ENCODE data around the gene AOC1.

The AOC1 gene

GRCh38 chr7:150835019-150835418 is 17.3 kb upstream of the AOC1 start:
- DNase-seq: no peak

- no peak for DNase-seq
These were observed 16.5 kb upstream of the AOC1 start for GRCh38 chr7:150835702-150836280.

DNA sequence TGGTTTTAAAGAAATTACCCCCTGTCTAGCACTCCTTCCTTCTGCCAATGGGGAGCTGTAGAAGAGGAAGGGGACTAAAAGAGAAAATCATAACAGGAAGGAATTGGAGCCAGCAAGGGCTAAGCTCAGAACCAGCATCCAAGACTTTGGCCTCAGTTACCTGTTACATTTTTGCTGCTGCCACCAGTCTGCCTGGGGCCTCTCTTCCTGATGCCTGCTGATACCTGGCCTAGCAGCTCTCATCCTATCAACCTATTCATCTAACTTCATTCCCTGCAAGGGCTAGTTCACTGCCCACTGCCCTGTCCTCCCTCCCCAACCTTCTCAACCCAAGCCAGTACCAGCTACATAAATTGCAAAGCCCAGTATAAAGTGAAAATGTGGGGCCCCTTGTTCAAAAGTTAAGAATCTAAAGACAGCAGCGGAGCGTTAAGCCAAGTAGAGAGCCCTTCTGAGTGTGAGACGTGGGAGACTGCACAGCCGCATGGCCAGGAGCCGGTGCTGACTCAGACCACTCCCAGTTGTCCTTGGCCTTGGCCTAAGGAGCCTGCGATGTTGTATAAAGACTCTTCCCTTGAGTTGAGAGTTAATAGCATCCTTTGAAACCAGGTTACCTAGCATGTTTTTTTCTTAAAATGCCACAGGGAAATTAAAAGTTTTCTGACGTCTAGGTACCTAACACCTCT is 13.2 kb upstream of the AOC1 start:
- DNase-seq: peak; percentile 4

GRCh38 chr7:150842018-150842417 is 10.3 kb upstream of the AOC1 start:
- DNase-seq: peak; percentile 0

GRCh38 chr7:150842716-150843115 is 9.6 kb upstream of the AOC1 start:
- peak; percentile 5 for DNase-seq

GRCh38 chr7:150845421-150845861 is 6.9 kb upstream of the AOC1 start:
- no peak for DNase-seq

- no peak for DNase-seq
These were observed 5.8 kb upstream of the AOC1 start for GRCh38 chr7:150846291-150847115.

DNA sequence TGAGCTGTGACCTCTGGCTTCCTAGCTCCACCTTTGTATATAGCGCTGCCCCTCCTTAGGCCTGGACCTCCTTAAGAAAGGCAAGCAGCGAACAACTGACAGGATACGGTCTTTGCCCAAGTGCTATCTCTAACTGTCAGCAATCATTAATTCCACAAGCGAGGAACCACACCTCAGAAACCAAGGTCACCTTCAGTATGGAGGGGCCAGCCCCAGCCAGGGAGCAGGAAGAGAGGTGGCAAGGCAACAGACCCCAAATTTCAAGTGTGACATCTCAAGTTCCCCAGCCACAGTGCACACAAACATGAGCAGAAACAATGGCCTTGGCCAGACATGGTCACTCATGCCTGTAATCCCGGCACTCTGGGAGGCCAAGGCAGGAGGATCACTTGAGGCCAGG is 4.8 kb upstream of the AOC1 start:
- no peak for DNase-seq

- peak; percentile 7 for DNase-seq
These were observed 4.2 kb upstream of the AOC1 start for GRCh38 chr7:150848111-150848510.

- DNase-seq: peak; percentile 9
These were observed 3.7 kb upstream of the AOC1 start for GRCh38 chr7:150848561-150849115.

DNA sequence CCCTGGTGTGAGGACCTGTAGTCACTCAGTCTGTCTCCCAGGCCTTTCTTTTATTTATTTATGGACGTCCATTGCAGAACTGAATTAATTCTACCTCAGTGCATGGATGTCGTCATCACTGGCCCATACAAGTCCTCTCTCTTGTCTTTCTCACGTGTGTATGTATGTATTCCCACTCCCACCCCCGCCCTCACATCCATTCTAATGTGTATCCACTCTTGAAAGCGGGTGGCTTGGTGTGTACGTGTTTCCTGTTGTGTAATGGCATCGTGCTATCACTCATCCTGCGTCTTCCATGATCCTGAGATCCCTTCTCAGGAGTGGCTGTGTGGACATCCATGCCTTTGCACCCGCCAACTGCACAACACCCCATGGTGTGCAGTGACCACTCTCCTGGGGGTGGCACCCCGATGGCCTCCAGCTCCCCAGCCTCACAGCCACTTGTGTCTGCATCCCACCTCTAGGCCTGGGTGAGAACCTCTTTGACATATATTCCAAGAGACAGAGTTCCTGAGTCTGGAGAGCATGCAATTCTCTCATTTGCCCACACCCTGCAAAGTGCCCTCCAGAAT is 3.0 kb upstream of the AOC1 start:
- DNase-seq: peak; percentile 6

DNA sequence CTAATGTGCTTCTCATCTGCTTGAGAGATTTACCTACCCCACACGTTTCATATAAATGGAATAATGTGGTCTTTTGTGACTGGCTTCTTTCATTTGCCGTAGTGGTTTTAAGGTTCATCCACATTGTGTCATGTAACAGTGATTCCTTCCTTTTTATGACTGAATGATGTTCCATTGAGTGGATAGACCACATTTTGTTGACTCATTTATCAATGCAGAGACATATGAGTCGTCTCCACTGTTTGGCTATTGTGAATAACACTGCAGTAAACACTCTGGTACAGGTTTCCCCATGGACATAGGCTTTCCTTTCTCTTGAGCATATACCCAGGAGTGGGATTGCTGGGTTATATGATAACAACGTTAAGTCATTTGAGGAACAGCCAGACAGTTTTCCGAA is 2.0 kb upstream of the AOC1 start:
- no peak for DNase-seq

DNA sequence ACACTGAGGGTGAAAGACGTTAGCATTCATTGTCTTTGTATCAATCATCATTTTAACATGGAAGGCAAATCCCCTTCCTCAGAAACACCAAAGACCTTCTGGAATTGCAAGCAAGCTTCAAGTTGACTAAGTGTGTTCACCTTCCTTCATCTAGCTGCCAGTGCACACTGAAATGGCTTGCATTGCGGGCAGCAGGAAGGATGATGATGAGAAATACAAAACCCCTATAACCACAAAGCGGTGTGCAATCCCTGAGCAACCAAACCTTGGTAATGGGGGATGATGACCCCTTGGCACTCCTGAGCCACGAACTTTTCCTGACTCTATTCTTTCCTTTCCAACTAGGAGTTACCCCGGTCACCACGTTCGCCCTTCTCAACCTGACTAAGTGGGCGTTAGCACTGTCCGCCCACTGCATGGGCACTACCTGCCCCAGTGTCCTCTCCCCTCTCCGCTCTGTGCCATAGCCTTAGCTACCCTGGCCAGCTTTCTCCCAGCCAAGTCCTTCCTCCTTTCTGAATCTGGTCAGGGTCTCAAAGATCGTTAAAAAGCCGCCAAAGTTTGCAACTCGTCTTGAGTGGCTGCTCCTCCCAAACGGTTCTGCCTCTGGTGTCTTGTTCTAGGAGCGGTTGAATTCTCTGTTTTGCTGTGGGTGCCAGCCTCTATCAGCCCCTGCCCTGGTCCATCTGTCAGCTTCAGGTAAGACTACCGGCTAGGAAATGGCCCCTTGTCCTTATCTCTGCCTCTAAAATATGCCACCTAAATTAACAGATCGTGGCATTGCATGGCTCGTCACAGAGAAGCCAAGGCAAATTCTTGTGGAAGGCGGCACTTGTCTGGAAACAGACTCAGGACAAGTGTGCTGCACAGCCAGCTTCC is 586 bp upstream of the AOC1 start:
- peak; percentile 20 for DNase-seq

- DNase-seq: peak; percentile 14
These were observed 2.0 kb downstream of the AOC1 start for GRCh38 chr7:150854066-150855000.

DNA sequence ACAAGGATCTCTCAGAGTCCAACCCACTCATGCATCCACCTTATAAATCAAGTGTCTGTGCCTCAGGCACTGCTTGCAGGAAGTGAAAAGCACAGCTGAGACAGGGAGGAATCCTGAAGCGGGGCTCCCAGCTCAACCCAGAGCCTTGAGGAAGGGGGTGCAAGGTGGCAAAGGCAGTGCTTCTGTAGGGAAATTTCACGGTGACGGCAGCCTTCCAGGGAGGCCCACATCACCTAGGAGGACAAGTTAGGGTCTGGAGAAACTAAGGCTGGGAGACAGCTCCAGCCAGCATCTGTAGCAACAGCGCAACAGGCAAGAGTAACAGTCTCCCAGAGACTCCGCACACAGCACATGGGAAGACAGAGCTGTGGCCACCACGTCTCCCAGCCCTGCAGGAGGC is 2.7 kb downstream of the AOC1 start:
- peak; percentile 17 for DNase-seq

DNA sequence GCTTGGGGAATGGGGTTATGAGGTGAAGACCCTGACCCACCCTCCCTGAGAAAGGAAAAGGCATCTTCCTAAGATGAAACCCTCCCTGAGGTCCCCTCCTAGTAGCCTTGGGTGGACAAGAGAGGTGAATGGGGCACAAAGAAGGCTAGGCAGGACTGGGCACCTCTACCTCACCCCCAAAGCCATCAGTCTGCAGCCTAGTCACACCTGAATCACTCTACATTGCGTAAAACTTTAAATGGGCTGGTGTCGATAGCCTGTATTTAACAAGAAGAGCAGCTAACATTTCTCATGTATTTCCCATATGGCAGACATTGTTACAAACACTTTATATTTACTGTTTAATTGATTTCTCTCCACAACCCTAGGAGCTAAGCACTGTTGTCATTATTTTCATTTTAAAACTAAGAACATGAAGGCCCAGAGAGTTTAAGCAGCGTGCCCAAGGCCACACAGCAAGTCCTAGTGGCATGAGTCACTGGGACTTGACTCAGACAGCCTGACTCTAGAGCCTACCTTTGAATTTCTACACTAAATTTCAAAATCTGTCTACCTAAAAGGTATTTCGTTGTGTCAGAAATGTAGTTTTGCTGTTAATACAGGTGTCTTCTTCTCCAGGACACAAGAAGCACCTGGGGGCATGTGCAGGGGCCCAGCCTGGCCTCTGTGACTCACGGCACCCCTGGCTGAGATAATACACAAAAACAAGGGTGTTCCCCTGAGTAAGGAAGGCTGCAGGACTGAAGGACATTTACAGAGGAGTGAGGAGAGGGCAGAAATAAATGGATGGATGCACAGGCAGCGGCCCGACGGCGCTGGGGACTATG is 3.4 kb downstream of the AOC1 start:
- DNase-seq: peak; percentile 18

DNA sequence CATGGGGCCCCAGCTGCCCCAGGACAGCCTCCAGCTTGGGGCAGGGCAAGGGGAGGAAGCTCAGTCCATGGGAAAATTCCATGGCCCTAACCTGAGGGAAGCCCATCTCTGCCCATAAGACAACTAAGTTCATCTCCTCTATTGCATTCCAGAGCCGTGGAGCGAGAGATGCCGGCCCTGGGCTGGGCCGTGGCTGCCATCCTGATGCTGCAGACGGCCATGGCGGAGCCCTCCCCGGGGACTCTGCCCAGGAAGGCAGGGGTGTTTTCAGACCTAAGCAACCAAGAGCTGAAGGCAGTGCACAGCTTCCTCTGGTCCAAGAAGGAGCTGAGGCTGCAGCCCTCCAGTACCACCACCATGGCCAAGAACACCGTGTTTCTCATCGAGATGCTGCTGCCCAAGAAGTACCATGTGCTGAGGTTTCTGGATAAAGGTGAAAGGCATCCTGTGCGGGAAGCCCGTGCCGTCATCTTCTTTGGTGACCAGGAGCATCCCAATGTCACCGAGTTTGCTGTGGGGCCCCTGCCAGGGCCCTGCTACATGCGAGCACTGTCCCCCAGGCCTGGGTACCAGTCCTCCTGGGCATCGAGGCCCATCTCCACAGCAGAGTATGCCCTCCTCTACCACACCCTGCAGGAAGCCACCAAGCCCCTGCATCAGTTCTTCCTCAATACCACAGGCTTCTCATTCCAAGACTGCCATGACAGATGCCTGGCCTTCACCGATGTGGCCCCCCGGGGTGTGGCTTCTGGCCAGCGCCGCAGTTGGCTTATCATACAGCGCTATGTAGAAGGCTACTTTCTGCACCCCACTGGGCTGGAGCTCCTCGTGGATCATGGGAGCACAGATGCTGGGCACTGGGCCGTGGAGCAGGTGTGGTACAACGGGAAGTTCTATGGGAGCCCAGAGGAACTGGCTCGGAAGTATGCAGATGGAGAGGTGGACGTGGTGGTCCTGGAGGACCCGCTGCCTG is 4.3 kb downstream of the AOC1 start:
- peak; percentile 13 for DNase-seq

GRCh38 chr7:150857276-150858055 is 5.1 kb downstream of the AOC1 start:
- peak; percentile 10 for DNase-seq
